Measurements from ENCODE around the gene DNAH5.

DNA sequence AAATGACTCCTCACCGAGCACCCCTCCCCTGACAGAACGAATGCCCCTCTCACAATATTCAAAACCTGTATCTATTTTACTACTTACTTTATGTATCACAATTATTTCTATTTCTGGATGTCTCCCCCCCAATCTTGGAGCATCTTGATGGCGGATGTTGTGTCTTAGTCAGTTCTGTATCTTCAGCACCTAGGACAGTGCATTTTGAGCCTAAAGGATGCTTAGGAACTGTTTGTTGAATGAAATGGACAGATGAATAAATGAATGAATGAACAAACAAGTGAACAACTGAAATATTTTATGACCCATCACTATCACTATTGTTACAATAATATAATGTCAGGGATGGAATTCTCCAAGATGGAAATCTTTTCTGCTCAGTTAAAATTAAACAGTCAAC, 295.7 kb downstream of the DNAH5 start:
- TF ChIP-seq, protein P1, sequence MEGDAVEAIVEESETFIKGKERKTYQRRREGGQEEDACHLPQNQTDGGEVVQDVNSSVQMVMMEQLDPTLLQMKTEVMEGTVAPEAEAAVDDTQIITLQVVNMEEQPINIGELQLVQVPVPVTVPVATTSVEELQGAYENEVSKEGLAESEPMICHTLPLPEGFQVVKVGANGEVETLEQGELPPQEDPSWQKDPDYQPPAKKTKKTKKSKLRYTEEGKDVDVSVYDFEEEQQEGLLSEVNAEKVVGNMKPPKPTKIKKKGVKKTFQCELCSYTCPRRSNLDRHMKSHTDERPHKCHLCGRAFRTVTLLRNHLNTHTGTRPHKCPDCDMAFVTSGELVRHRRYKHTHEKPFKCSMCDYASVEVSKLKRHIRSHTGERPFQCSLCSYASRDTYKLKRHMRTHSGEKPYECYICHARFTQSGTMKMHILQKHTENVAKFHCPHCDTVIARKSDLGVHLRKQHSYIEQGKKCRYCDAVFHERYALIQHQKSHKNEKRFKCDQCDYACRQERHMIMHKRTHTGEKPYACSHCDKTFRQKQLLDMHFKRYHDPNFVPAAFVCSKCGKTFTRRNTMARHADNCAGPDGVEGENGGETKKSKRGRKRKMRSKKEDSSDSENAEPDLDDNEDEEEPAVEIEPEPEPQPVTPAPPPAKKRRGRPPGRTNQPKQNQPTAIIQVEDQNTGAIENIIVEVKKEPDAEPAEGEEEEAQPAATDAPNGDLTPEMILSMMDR (IDR thresholded peaks at IDR 0.05): no peak
- TF ChIP-seq POLR2A (IDR thresholded peaks at IDR 0.05): no peak
